Natural killer cell treated with Interleukin-12 subunit alpha and Interleukin-12 subunit beta and Interleukin-15 and Interleukin-18, amount 100 ng/mL, for 72 hours (primary cell): ENCODE results near the gene MAPK8IP1. TPM values are rescaled to one million over a fixed set of nuclear protein-coding genes. Genes with fewer than 3 reads are reported as not detected.
"Not testable (repeated sequence)": the region's sequence is repeated elsewhere in the genome, so short reads cannot be mapped to it uniquely, and the experiment has no call there.

Source experiments
- ATAC-seq, 2 donors: fragments of 150-1000 bp; cut with Tn5 transposase in 1 of 2; sonication (Bioruptor Pico), chemical (Tn5 transposase) in 1 of 2; 2 replicates each; pipeline ENCODE4 v1.10.0; 2021
- DNase-seq: peaks from one replicate; pipeline ENCODE4 v3.0.0; 2022; ENCODE audit warnings: low spot score
- H3K27ac Mint-ChIP-seq, 2 donors: 1 replicate in 1 of 2; 2 replicates in 1 of 2; pipeline ENCODE4 v1.8.0; 2022; ENCODE audit warnings: mixed read lengths in 2 of 2, mild to moderate bottlenecking in 1 of 2, moderate library complexity in 1 of 2
- H3K27me3 Mint-ChIP-seq, 2 donors: 1 replicate in 1 of 2; 2 replicates in 1 of 2; pipeline ENCODE4 v1.8.0; 2022; ENCODE audit warnings: mixed read lengths in 2 of 2
- H3K36me3 Mint-ChIP-seq: one replicate; pipeline ENCODE4 v1.8.0; 2022; ENCODE audit warnings: mixed read lengths
- H3K4me1 Mint-ChIP-seq, 2 donors: 1 replicate in 1 of 2; 2 replicates in 1 of 2; pipeline ENCODE4 v1.8.0; 2022; ENCODE audit warnings: low read depth in 2 of 2, mixed read lengths in 2 of 2, mild to moderate bottlenecking in 1 of 2
- H3K4me3 Mint-ChIP-seq: one replicate; pipeline ENCODE4 v1.8.0; 2022; ENCODE audit warnings: mixed read lengths
- H3K9me3 Mint-ChIP-seq: 2 replicates; pipeline ENCODE4 v1.8.0; 2022; ENCODE audit warnings: mixed read lengths
- total RNA-seq, 2 donors: library from RNA; stranded (reverse); gene quantifications; one replicate each; pipeline ENCODE4 v1.2.3, GENCODE V29; 2022

The MAPK8IP1 gene
- total RNA-seq, 2 donors from 2014 or later: 2.0 to 3.4 TPM

DNA sequence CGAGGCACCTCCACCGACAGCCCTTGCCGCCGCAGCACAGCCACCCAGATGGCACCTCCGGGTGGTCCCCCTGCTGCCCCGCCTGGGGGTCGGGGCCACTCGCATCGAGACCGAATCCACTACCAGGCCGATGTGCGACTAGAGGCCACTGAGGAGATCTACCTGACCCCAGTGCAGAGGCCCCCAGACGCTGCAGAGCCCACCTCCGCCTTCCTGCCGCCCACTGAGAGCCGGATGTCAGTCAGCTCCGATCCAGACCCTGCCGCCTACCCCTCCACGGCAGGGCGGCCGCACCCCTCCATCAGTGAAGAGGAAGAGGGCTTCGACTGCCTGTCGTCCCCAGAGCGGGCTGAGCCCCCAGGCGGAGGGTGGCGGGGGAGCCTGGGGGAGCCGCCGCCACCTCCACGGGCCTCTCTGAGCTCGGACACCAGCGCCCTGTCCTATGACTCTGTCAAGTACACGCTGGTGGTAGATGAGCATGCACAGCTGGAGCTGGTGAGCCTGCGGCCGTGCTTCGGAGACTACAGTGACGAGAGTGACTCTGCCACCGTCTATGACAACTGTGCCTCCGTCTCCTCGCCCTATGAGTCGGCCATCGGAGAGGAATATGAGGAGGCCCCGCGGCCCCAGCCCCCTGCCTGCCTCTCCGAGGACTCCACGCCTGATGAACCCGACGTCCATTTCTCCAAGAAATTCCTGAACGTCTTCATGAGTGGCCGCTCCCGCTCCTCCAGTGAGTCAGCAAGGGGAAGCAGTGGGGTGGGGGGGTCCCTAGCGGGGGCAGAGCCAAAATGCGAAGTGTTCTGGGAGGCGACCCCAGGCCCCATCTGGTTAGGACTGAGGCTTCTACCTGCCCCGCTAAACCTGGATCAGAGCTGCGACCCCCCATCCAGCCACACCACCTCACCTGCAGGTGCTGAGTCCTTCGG is 17.3 kb downstream of the MAPK8IP1 start:
- Mint-ChIP-seq H3K27me3 (peaks cover 0 to 7% of the 10 kb centered on the region in 2 donors), H3K9me3 (no peaks in the 10 kb centered on the region), H3K4me3 (no peak overlapping the region), H3K4me1 (peaks cover 5 to 12% of the 10 kb centered on the region in 2 donors), H3K27ac (no peak overlapping the region), H3K36me3 (no peaks in the 10 kb centered on the region)
- ATAC-seq (no peak), DNase-seq (no peak)

- DNase-seq (no peak), ATAC-seq (no peak)
- H3K27ac Mint-ChIP-seq: no peak overlapping the region
- H3K4me3 Mint-ChIP-seq: no peak overlapping the region
- H3K9me3 Mint-ChIP-seq: no peaks in the 10 kb centered on the region
- H3K27me3 Mint-ChIP-seq: peaks cover 0 to 4% of the 10 kb centered on the region in 2 donors
- H3K36me3 Mint-ChIP-seq: no peaks in the 10 kb centered on the region
- H3K4me1 Mint-ChIP-seq: peaks cover 12 to 19% of the 10 kb centered on the region in 2 donors
These were observed 19.0 kb downstream of the MAPK8IP1 start for GRCh38 chr11:45904309-45904915.

- DNase-seq (no peak), ATAC-seq (no peak)
- Mint-ChIP-seq H3K27ac (no peak overlapping the region), H3K9me3 (no peaks in the 10 kb centered on the region), H3K27me3 (peaks cover 0 to 4% of the 10 kb centered on the region in 2 donors), H3K4me1 (peaks cover 12 to 19% of the 10 kb centered on the region in 2 donors), H3K4me3 (no peak overlapping the region), H3K36me3 (no peaks in the 10 kb centered on the region)
These were observed 19.6 kb downstream of the MAPK8IP1 start for GRCh38 chr11:45905095-45905494.

- not testable (repeated sequence) for DNase-seq, H3K4me3 Mint-ChIP-seq, ATAC-seq, H3K27me3 Mint-ChIP-seq, H3K36me3 Mint-ChIP-seq, H3K27ac Mint-ChIP-seq, H3K9me3 Mint-ChIP-seq
- H3K4me1 Mint-ChIP-seq: peaks cover 12 to 17% of the 10 kb centered on the region in 2 donors
These were observed 20.1 kb downstream of the MAPK8IP1 start for GRCh38 chr11:45905576-45905975.

- DNase-seq (peak; percentile 80), ATAC-seq (peak; percentile 74 to 93)
- Mint-ChIP-seq H3K4me3 (no peak overlapping the region), H3K27ac (peak overlapping the region; percentile 31 to 87), H3K27me3 (no peaks in the 10 kb centered on the region), H3K36me3 (no peaks in the 10 kb centered on the region), H3K4me1 (peaks cover 12 to 14% of the 10 kb centered on the region in 2 donors), H3K9me3 (no peaks in the 10 kb centered on the region)
These were observed 20.7 kb downstream of the MAPK8IP1 start for GRCh38 chr11:45906096-45906682.

DNA sequence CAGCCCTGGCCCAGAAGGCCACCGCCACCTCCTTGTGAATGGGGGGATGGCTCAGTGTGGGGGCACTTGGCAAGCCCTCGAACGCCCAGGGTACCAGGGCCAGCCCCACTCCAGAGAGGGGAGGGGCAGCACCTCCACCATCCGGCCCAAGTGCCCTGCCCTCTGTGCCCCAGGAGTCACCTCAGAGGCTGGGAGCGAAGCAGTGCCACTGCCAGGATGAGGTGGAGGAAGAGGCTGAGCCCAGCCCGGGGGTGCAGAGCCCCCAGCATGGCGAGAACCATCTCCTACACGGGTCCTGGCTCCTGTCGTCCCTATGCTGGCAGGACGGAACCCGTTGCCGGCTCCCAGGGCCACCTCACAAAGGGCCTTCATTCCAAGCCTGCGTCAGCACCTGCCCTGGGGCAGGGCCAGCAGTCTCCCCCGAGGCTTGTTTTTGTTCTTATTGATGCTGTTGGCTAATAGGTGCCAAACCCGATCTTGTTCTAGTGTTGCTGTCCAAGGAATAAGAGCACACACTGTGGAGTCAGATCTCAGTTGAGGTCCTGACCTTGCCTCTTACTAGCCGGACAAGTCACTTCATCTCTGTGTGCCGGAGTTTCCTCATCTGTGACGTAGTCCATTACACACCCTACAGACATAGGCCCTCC is 21.6 kb downstream of the MAPK8IP1 start, which contains the start of gene FREY1:
Gene FREY1 (minus strand): TSS at position 307 of the 647 bp plus-strand sequence. CDS start 26 bp downstream, at position 281.
- H3K4me3 Mint-ChIP-seq: no peak within 1 kb of the TSS

DNA sequence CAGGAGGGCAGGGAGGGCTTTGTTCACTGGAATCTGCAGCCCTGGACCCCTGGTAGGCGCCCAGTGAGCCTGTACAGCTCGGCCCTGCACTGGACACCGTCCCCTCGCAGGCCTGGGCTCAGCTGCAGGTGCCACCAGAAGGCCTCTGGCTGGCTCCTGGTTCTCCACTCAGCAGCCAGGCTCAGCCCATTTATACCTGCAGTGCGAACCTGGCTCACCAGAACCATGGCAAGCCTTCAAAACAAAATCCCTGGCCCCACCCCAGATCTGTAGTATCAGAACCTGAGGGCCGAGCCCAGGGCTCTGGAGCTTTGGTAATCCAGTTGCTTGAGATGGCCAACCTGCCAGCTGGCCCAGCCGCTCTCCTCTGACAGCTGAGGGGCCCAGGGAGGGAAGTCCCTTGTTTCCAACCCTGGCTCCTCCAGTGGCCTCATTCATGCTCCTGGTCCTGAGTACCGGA is 22.5 kb downstream of the MAPK8IP1 start:
- Mint-ChIP-seq H3K36me3 (no peaks in the 10 kb centered on the region), H3K4me1 (peaks cover 12 to 14% of the 10 kb centered on the region in 2 donors), H3K27me3 (no peaks in the 10 kb centered on the region), H3K4me3 (no peak overlapping the region), H3K27ac (peak overlapping the region in 1 of 2 donors; percentile 19), H3K9me3 (no peaks in the 10 kb centered on the region)
- ATAC-seq: no peak
- no peak for DNase-seq

More for the DNA sequence above, 21.6 kb downstream of the MAPK8IP1 start, which contains the start of gene FREY1:
- Mint-ChIP-seq H3K27me3 (no peaks in the 10 kb centered on the region), H3K27ac (peak within 1 kb of the TSS; percentile 31 to 87), H3K4me1 (peaks cover 12 to 14% of the 10 kb centered on the region in 2 donors), H3K9me3 (no peaks in the 10 kb centered on the region), H3K36me3 (no peaks in the 10 kb centered on the region)
- DNase-seq (no peak), ATAC-seq (no peak)

DNA sequence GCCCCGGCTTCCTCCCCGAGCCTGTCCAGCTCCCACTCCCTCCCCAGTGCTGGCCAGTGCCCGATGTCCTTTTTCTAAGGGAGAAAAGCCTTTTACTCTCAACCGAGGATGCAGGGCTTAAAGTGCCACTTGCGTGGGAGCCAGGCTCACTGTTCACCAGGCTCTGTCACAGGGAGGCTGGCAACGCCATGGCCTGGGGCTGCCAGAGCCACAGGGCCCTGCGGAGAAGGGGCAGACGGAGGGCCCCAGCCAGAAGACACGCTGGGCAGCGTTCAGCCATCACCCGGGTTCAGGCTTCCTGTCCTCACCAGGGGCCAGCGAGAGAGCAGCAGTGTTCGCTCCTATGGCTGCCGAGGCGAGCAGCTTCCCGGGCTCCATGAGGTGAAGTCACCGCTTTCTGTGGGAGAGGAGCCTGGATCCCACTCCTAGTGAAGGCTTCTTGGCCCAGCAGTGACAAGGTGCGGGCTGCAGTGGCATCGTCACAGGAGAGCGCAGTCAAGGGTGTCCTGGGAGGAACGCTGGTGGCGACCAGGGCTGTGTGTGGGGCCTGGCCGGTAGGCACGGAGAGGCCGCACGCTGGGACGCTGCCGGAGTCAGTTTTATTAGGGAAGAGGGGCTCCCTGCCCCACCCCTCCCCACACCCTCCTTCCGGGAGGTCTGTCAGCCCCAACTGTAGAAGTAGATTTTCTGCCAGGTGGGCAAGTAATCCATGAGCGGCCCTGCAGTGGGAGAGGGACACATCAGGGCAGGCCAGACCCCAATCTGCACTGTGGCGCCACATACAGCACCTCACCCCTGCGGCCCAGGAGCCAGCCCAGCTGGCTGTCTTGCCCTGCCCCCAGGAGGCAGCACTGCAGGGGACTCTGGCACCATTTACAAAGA is 24.4 kb downstream of the MAPK8IP1 start:
- Mint-ChIP-seq H3K4me1 (peaks cover 12 to 18% of the 10 kb centered on the region in 2 donors), H3K36me3 (no peaks in the 10 kb centered on the region), H3K9me3 (no peaks in the 10 kb centered on the region), H3K27ac (no peak overlapping the region), H3K27me3 (no peaks in the 10 kb centered on the region), H3K4me3 (no peak overlapping the region)
- no peak for ATAC-seq
- DNase-seq: no peak

- no peaks in the 10 kb centered on the region for H3K36me3 Mint-ChIP-seq
- no peak overlapping the region for H3K4me3 Mint-ChIP-seq
- no peaks in the 10 kb centered on the region for H3K27me3 Mint-ChIP-seq
- no peak overlapping the region for H3K27ac Mint-ChIP-seq
- no peaks in the 10 kb centered on the region for H3K9me3 Mint-ChIP-seq
- no peak for DNase-seq
- peaks cover 12 to 20% of the 10 kb centered on the region in 2 donors for H3K4me1 Mint-ChIP-seq
- ATAC-seq: no peak
These were observed 25.2 kb downstream of the MAPK8IP1 start for GRCh38 chr11:45910623-45911022.

GRCh38 chr11:45913514-45913913 is 28.1 kb downstream of the MAPK8IP1 start:
- ATAC-seq (no peak), DNase-seq (no peak)
- Mint-ChIP-seq H3K36me3 (no peaks in the 10 kb centered on the region), H3K27me3 (no peaks in the 10 kb centered on the region), H3K4me3 (no peak overlapping the region), H3K9me3 (no peaks in the 10 kb centered on the region), H3K4me1 (peaks cover 12 to 26% of the 10 kb centered on the region in 2 donors), H3K27ac (no peak overlapping the region)

DNA sequence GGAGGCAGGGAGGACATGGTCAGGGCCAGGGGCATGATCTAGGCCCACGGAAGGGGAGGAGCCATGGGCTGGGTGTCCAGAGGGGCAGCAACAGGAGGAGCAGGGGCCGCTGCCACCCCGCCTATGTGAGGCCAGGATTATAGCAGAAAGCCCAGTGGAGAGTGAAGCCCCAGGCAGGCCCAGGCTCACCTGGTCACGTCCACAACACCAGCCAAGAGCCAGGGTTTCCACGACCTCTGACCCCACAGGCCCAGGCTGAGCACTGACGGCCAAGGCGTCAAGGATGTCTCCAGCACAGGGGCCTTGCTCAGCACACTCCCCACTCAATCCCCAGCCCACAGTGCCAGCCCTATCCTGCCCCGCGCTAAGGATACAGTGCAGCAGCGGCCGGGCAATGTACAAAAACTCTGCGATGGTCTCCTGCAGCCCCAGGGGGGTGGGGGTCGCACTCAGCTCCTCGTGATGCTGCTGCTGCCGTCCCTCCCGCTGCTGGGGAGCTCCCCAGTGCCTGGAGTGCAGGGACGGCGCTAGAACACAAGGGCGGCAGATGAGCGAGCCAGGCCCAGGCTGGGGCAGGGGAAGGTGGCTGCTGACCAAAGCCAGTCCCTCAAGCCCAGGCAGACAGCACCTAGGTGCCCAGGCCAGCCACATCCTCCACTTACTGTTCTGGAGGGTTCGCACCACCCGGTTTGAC is 28.6 kb downstream of the MAPK8IP1 start:
- no peak overlapping the region for H3K4me3 Mint-ChIP-seq
- no peak overlapping the region for H3K27ac Mint-ChIP-seq
- peaks cover 11 to 26% of the 10 kb centered on the region in 2 donors for H3K4me1 Mint-ChIP-seq
- H3K36me3 Mint-ChIP-seq: no peaks in the 10 kb centered on the region
- DNase-seq (no peak), ATAC-seq (no peak)
- H3K27me3 Mint-ChIP-seq: no peaks in the 10 kb centered on the region
- H3K9me3 Mint-ChIP-seq: no peaks in the 10 kb centered on the region

DNA sequence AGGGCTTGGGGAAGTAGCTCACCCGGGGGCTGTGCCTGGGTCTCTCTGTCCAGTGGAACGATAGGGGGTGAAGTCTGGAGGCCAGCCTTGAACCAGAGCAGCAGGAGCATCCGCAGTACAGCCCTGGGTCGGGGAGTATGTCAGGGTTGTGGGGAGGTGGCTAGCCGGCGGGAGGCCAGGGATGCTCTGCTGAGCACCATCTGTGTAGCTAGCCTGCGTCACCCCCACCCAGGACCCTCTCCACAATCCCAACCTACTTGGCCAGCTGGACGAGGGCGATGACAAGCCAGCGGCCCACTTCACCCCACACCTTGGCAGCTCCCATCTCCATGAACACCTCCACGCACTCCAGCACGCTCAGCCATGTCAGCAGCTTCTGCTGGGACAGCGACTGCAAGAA is 30.0 kb downstream of the MAPK8IP1 start:
- no peaks in the 10 kb centered on the region for H3K27me3 Mint-ChIP-seq
- no peaks in the 10 kb centered on the region for H3K36me3 Mint-ChIP-seq
- H3K4me3 Mint-ChIP-seq: no peak overlapping the region
- ATAC-seq: no peak
- peak overlapping the region in 1 of 2 donors; percentile 47 for H3K27ac Mint-ChIP-seq
- peaks cover 11 to 26% of the 10 kb centered on the region in 2 donors for H3K4me1 Mint-ChIP-seq
- no peak for DNase-seq
- H3K9me3 Mint-ChIP-seq: no peaks in the 10 kb centered on the region
